GM18868 (cell line): ENCODE data around the gene PCMT1.
"Not testable (repeated sequence)": the region's sequence is repeated elsewhere in the genome, so short reads cannot be mapped to it uniquely, and the experiment has no call there.

Source experiments
- ATAC-seq: cut with Tn5 transposase; IDR thresholded peaks from one replicate; pipeline ENCODE4 v1.9.1; 2021; ENCODE audit warnings: mild to moderate bottlenecking, moderate library complexity; ENCODE audit not compliant: unreplicated experiment

The PCMT1 gene

DNA sequence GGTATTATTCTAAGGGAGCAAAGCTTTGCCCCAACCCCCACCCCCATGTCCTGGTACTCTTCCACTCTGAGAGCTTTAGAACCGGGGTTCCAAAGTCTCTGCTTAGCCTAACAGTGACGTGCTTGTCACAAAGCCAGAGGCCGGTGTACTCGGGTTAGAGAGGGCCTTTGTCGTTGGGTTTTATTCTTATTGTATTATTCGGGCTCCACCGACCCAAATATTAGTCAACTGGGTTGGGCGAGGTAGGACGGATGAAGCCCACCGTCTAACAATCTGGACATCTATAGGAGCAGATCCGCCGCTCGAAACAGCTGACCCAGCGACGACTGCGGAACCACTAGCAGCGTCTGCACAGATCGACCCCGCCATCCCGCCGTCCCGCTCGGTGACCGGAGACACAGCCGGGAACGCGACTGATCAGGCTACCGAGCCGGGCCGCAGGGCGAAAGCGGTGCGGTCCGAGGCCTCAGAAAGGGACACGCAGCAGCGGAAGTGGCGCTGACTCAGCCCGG is 403 bp upstream of the PCMT1 start:
- ATAC-seq: not testable (repeated sequence)

- ATAC-seq: peak; percentile 38
Measured at GRCh38 chr6:149750136-149750609, 632 bp downstream of the PCMT1 start.

GRCh38 chr6:149751239-149751638 is 1.7 kb downstream of the PCMT1 start:
- no peak for ATAC-seq

GRCh38 chr6:149751920-149752319 is 2.4 kb downstream of the PCMT1 start:
- not testable (repeated sequence) for ATAC-seq

DNA sequence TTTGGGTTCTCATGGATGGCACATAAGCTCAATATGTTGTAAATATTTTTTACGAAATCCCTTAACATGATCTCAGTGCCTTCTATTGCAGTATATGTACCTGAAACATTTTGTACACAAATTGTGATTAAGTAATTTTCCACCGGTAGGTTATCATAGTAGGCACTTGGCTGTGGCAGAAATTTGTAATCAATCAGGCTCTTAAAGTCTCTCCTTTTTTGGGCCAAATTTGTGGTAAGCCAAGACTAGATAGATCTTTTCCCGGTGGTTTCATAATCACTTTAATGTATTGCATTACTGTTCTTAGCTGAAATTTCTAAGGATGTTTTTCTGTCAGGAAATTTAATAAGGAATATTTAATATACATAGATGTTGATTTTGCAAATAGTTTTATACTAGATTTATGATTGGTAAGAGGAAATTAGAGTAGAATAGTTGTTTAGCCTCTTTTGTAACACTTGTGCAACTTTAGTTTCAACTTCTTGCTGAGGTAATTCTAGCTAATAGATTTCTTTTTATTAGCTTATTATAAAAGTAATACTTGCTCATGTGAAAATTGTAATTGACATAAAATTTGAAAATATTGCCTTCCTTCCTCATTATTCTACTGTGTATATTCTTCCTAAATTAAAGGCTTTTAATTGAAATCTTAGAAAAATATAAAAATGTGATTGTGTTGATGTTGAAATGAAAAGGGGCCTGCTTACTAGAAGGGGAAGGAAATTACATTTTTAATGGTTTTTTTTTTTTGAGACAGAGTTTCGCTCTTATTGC is 3.2 kb downstream of the PCMT1 start:
- ATAC-seq: no peak

GRCh38 chr6:149753374-149753637 is 3.8 kb downstream of the PCMT1 start:
- ATAC-seq: not testable (repeated sequence)

- ATAC-seq: no peak
Measured at GRCh38 chr6:149754548-149754947, 5.0 kb downstream of the PCMT1 start.

DNA sequence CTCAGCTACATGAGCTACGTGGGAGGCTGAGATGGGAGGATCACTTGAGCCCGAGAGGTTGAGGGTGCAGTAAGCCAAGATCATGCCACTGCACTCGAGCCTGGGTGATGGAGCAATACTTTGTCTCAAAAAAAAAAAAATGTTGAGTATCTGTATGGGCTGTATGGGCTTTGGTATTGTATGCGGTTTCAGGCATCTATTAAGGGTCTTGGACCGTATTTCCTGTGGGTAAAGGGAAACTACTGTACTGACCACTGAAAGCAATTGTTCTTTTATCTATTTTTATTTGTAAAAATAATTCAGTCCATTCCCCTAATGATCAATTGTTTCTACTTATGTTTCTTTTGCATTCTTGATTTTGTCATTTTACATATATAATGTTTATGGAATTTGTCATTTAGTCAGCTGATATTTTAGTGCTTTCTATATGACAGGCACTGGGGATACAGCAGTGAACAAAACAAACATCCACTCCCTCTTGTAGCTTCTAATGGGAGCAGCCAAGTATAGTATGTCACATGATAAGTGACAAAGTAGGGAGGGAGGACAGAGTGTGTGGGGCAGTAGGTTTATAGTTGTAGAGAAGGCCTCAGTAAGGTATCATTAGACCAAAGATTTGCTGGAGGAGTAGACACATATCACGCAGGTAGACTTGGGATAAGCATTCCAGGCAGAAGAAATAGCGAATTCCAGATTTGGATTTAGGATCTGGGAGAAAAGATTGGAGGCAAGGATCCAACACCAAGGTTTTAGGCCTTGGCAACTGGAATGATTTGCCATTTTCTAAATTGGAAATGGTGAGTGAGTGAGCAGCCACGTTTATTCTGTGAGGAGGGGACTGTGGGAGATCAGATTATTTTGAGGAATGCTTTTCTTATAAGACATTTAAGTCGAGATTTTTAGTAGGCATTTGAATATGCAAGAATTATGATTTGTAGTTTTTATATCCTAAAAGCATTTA is 6.0 kb downstream of the PCMT1 start:
- peak; percentile 90 for ATAC-seq

DNA sequence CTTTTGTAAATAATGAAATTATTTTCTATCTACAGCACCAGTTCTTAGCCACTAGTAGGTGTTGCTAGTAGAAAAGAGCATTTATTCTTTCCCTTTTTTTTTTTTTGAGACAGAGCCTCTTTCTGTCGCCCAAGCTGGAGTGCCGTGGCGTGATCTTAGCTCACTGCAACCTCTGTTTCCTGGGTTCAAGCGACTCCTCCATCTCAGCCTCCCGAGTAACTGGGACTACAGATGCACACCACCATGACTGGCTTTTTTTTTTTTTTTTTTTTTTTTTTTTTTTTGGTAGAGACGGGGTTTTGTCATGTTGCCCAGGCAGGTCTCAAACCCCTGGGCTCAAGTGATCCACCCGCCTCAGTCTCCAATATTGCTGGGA is 6.7 kb downstream of the PCMT1 start:
- no peak for ATAC-seq

DNA sequence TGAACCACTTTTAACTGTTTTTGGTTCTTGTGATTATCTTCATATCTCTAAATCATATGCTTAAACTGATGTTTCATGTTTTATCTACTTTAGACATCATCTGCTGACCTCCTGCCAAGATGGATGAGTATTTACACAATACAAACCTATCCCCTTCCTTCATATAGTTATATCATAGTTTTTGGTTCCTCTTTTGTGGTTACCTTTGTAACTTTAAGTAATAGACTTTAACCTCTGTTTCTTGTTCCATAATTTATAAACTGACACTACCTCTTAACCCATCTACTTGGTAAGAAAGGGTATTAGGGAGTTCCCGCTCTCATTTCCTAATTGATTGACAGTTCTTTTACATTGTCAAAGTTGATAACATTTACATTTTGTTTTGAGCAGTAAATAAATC is 11.9 kb downstream of the PCMT1 start:
- ATAC-seq: peak; percentile 99

- ATAC-seq: no peak
Measured at GRCh38 chr6:149763866-149764265, 14.3 kb downstream of the PCMT1 start.

GRCh38 chr6:149766156-149766769 is 16.7 kb downstream of the PCMT1 start:
- ATAC-seq: no peak

DNA sequence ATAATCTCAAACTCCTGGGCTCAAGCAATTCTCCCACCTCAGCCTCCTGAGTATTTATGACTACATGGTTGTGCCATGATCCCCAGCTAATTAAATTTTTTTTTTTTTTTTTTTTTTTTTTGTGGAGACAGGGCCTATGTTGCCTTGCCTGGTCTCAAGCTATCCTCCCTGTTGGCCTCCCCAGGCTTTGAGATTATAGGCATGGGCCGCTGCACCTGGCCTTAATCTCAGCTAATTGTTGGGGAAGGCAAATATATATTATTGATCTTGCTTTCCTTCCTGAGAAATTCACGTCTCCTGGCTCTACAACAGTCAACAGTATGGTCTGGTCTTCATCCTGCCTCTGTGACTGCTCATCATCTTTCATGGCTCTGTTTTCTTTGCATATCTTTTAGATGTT is 20.1 kb downstream of the PCMT1 start:
- ATAC-seq: no peak

GRCh38 chr6:149771185-149771584 is 21.6 kb downstream of the PCMT1 start:
- ATAC-seq: no peak

DNA sequence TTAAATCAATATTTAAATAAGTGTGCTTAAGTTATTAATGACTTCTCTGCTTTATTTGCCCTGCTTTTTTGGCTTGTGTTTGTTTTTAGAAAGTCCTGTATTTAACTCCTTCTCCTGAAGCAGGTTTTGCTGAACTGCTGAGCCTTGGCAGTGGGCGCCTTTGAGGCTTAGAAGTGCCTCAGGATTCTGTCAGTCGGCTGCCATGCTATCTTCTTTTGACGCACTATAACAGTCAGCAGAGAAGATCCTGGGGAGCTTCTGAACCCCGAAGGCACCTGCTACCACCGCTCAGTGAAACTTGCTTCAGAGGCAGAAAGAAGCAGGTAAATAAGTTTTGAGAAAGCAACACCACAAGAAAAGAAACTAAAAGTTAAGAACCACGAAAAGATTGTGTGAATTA is 22.4 kb downstream of the PCMT1 start:
- ATAC-seq: no peak

DNA sequence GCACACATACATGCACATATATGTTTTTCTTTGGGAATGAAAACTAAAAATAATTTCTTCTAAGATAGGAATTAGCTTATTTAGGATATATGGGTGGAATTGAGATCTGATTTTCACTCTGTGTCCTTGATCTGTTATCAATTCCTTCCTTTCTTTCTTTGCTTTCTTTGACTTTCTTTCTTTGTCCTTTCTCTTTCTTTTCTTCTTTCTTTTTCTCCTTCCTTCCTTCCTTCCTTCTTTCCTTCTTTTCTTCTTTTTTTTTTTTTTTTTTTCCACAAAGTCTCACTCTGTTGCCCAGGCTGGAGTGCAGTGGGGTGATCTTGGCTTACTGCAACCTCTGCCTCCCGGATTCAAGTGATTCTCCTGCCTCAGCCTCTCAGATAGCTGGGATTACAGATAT is 28.1 kb downstream of the PCMT1 start:
- ATAC-seq: no peak

GRCh38 chr6:149779644-149779963 is 30.1 kb downstream of the PCMT1 start:
- ATAC-seq: no peak

GRCh38 chr6:149781715-149782114 is 32.2 kb downstream of the PCMT1 start:
- ATAC-seq: no peak

- ATAC-seq: no peak
Measured at GRCh38 chr6:149782337-149782736, 32.8 kb downstream of the PCMT1 start.

- ATAC-seq: no peak
Measured at GRCh38 chr6:149783551-149783950, 34.0 kb downstream of the PCMT1 start.

DNA sequence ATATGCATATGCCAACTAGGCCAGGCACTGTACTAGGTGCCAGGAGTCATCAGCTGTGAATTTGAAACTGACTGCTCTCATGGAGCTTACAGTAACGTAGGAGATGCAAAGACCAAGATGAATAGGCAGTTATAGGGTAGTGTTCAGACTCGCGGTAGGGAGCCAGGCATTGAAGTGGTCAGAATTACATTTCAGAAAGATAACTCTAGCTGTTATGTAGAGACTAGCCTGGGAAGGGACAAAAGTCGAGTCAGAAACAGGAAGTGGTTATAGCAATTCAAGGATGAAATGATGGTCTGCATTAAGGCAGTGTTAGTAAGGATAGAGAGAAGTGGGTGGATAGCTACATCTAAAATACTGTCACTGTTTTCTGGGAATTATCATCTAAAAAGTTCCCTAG is 56.6 kb downstream of the PCMT1 start:
- no peak for ATAC-seq

GRCh38 chr6:149809798-149810197 is 60.3 kb downstream of the PCMT1 start:
- no peak for ATAC-seq
